ENCODE results near the gene RAPGEF6.

GRCh38 chr5:131630963-131631350, 4.1 kb downstream of the RAPGEF6 start:
- no peak for TF ChIP-seq CTCF (IDR thresholded peaks at IDR 0.05)
- TF ChIP-seq POLR2AphosphoS5 (IDR thresholded peaks at IDR 0.05): no peak
- no peak for TF ChIP-seq POLR2A (IDR thresholded peaks at IDR 0.05)
- TF ChIP-seq EP300 (IDR thresholded peaks at IDR 0.05): no peak
